H9 (cell line): ENCODE results near the gene HAO1. TPM values are rescaled to one million over a fixed set of nuclear protein-coding genes. Genes with fewer than 3 reads are reported as not detected.

Experiments used
- DNase-seq: peaks from one replicate; pipeline ENCODE4 v3.0.0-alpha.2; 2017
- H2AFZ ChIP-seq: one replicate; pipeline ENCODE4 v1.6.1; 2013; ENCODE audit warnings: mild to moderate bottlenecking, low read length, control low read depth, moderate library complexity
- H2AK5ac ChIP-seq: 2 replicates; pipeline ENCODE4 v1.6.1; 2013; ENCODE audit warnings: low read length, control low read depth, mixed read lengths; ENCODE audit not compliant: insufficient read length
- H2BK120ac ChIP-seq: one replicate; pipeline ENCODE4 v1.6.1; 2013; ENCODE audit warnings: low read depth, mild to moderate bottlenecking, low read length, control low read depth, inconsistent platforms; ENCODE audit not compliant: poor library complexity, severe bottlenecking
- H2BK12ac ChIP-seq: 2 replicates; pipeline ENCODE4 v1.6.1; 2013; ENCODE audit warnings: low read length, control low read depth, mixed read lengths, low read depth; ENCODE audit not compliant: insufficient read length
- H2BK15ac ChIP-seq: 2 replicates; pipeline ENCODE4 v1.6.1; 2013; ENCODE audit warnings: low read depth, low read length, control low read depth
- H2BK20ac ChIP-seq: one replicate; pipeline ENCODE4 v1.6.1; 2013; ENCODE audit warnings: low read depth, mild to moderate bottlenecking, low read length, control low read depth, inconsistent platforms; ENCODE audit not compliant: poor library complexity, severe bottlenecking
- H2BK5ac ChIP-seq: 2 replicates; pipeline ENCODE4 v1.6.1; 2013; ENCODE audit warnings: low read length, control low read depth, mixed read lengths; ENCODE audit not compliant: insufficient read length
- H3K14ac ChIP-seq: 2 replicates; pipeline ENCODE4 v1.6.1; 2013; ENCODE audit warnings: low read length, control low read depth; ENCODE audit not compliant: insufficient read depth
- H3K18ac ChIP-seq: 2 replicates; pipeline ENCODE4 v1.6.1; 2013; ENCODE audit warnings: low read depth, mild to moderate bottlenecking, mixed read lengths, low read length, control low read depth; ENCODE audit not compliant: insufficient read length
- H3K23ac ChIP-seq: 2 replicates; pipeline ENCODE4 v1.6.1; 2013; ENCODE audit warnings: low read length, control low read depth, mixed read lengths, low read depth; ENCODE audit not compliant: insufficient read length
- H3K23me2 ChIP-seq: 2 replicates; pipeline ENCODE4 v1.6.1; 2013; ENCODE audit warnings: low read depth, mild to moderate bottlenecking, mixed read lengths, low read length, control low read depth; ENCODE audit not compliant: insufficient read length, poor library complexity, severe bottlenecking
- H3K27ac ChIP-seq: 2 replicates; pipeline ENCODE4 v1.5.1; 2013; ENCODE audit warnings: low read length, control low read depth, mixed read lengths, low read depth; ENCODE audit not compliant: insufficient read length
- H3K27me3 ChIP-seq: 2 replicates; pipeline ENCODE4 v1.6.1; 2013; ENCODE audit warnings: low read length, control low read depth, inconsistent platforms; ENCODE audit not compliant: insufficient read depth
- H3K4ac ChIP-seq: 2 replicates; pipeline ENCODE4 v1.6.1; 2013; ENCODE audit warnings: low read depth, mild to moderate bottlenecking, control low read depth, inconsistent platforms, low read length, moderate library complexity
- H3K4me1 ChIP-seq: 2 replicates; pipeline ENCODE4 v1.6.1; 2013; ENCODE audit warnings: low read length, control low read depth, inconsistent platforms; ENCODE audit not compliant: insufficient read depth
- H3K4me2 ChIP-seq: 2 replicates; pipeline ENCODE4 v1.6.1; 2013; ENCODE audit warnings: low read length, control low read depth, mixed read lengths; ENCODE audit not compliant: insufficient read length, insufficient read depth
- H3K56ac ChIP-seq: 2 replicates; pipeline ENCODE4 v1.6.1; 2013; ENCODE audit warnings: low read depth, mild to moderate bottlenecking, mixed read lengths, low read length, control low read depth; ENCODE audit not compliant: insufficient read length
- H3K79me1 ChIP-seq: 2 replicates; pipeline ENCODE4 v1.6.1; 2013; ENCODE audit warnings: low read depth, mild to moderate bottlenecking, moderate library complexity, low read length, control low read depth, inconsistent platforms; ENCODE audit not compliant: insufficient read depth, poor library complexity, severe bottlenecking
- H3K79me2 ChIP-seq: 2 replicates; pipeline ENCODE4 v1.6.1; 2013; ENCODE audit warnings: low read length, control low read depth, inconsistent platforms; ENCODE audit not compliant: insufficient read depth
- H3K9ac ChIP-seq: 2 replicates; pipeline ENCODE4 v1.6.1; 2013; ENCODE audit warnings: low read length, control low read depth, mixed read lengths; ENCODE audit not compliant: insufficient read length; ENCODE audit errors: extremely low read depth
- H3K9me3 ChIP-seq: one replicate; pipeline ENCODE4 v1.6.1; 2013; ENCODE audit warnings: low read depth, low read length, inconsistent platforms; ENCODE audit not compliant: control insufficient read depth
- H3T11ph ChIP-seq: one replicate; pipeline ENCODE4 v1.6.1; 2013; ENCODE audit warnings: mild to moderate bottlenecking, low read length, control low read depth, inconsistent platforms
- H4K20me1 ChIP-seq: one replicate; pipeline ENCODE4 v1.6.1; 2013; ENCODE audit not compliant: control insufficient read depth, insufficient read length, insufficient read depth
- H4K5ac ChIP-seq: 2 replicates; pipeline ENCODE4 v1.6.1; 2013; ENCODE audit warnings: low read depth, mild to moderate bottlenecking, mixed read lengths, low read length, control low read depth; ENCODE audit not compliant: insufficient read length
- H4K8ac ChIP-seq: replicated peaks from 2 replicates; pipeline ENCODE4 v1.6.1; 2013; ENCODE audit warnings: low read length, control low read depth, mixed read lengths, low read depth; ENCODE audit not compliant: insufficient read length
- H4K91ac ChIP-seq: 2 replicates; pipeline ENCODE4 v1.6.1; 2013; ENCODE audit warnings: low read depth, mild to moderate bottlenecking, moderate library complexity, mixed read lengths, low read length, control low read depth; ENCODE audit not compliant: insufficient read length
- H3K27ac Mint-ChIP-seq, 3 experiments: 2 replicates in 2 of 3; 3 replicates in 1 of 3; pipeline ENCODE4 v1.8.0; 2020 to 2021; ENCODE audit warnings: mixed read lengths in 3 of 3, mild to moderate bottlenecking in 1 of 3, moderate library complexity in 1 of 3
- H3K27me3 Mint-ChIP-seq: 2 replicates; pipeline ENCODE4 v1.8.0; 2021; ENCODE audit warnings: low read depth, mild to moderate bottlenecking, moderate library complexity, mixed read lengths
- H3K36me3 Mint-ChIP-seq, 3 experiments: 2 replicates in 2 of 3; 3 replicates in 1 of 3; pipeline ENCODE4 v1.8.0; 2020 to 2021; ENCODE audit warnings: low read depth in 3 of 3, mixed read lengths in 3 of 3; ENCODE audit not compliant: insufficient read depth in 1 of 3
- H3K4me1 Mint-ChIP-seq, 2 experiments: 2 replicates each; pipeline ENCODE4 v1.8.0; 2020; ENCODE audit warnings: mixed read lengths in 2 of 2
- H3K4me3 Mint-ChIP-seq, 2 experiments: 2 replicates in 1 of 2; 3 replicates in 1 of 2; pipeline ENCODE4 v1.8.0; 2020 to 2021; ENCODE audit warnings: mild to moderate bottlenecking in 2 of 2, mixed read lengths in 2 of 2, moderate library complexity in 1 of 2
- H3K9me3 Mint-ChIP-seq, 2 experiments: 2 replicates in 1 of 2; 3 replicates in 1 of 2; pipeline ENCODE4 v1.8.0; 2020; ENCODE audit warnings: mild to moderate bottlenecking in 2 of 2, mixed read lengths in 2 of 2, moderate library complexity in 1 of 2
- WGBS: extraction: QIAGEN DNeasy Blood & Tissue Kit; methylation state at CpG from one replicate; pipeline ENCODE4 v1.1.7; 2013; ENCODE audit warnings: missing lambda C conversion rate, low lambda C conversion rate, mixed read lengths; ENCODE audit not compliant: insufficient read length; ENCODE audit errors: extremely low coverage; 5-methylcytosine and 5-hydroxymethylcytosine counted together
- total RNA-seq: library from RNA; stranded (reverse); gene quantifications from 2 replicates; pipeline ENCODE4 v1.2.1, GENCODE V29; 2021
- TF ChIP-seq, protein P1 (sequence below): fragments of 200-600 bp; sonication (generic); conservative IDR thresholded peaks from 3 replicates; pipeline ENCODE4 v1.8.0; 2021; ENCODE audit warnings: antibody characterized with exemption, mild to moderate bottlenecking

HAO1 gene
- total RNA-seq, 1 experiment from 2014 or later = not detected

DNA sequence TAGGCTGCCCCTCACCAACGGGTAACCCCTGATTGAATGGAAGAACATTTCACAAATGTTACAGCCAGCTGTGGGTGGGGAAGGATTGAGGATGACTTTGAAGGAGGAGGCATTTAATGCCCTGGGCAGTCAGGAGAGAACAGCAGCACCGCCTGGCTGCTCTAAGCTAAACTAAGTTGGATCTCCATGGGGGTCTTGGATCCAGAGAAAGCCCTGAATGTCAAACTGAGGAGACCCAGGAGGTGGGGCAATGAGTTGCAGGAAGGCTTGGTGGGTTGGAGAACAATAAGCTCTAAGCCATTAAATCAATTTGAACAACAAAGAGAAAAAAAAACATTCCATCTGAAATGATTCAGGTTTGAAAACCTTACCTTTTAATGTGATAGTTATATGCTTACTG, 43.9 kb upstream of the HAO1 start:
- Histone ChIP-seq H3K4me1 (peaks cover 2% of the 10 kb centered on the region; the same call in 1 of the 2 replicates), H3K18ac (no peak overlapping the region), H3K27ac (no peak overlapping the region), H4K5ac (no peak overlapping the region), H3K27me3 (no peaks in the 10 kb centered on the region), H3K14ac (no peak overlapping the region), H3K4me2 (no peak overlapping the region), H3K79me2 (no peaks in the 10 kb centered on the region; the same call in 1 of the 2 replicates), H3K9ac (no peak overlapping the region), H2BK120ac (no peak overlapping the region), H3K4ac (no peak overlapping the region), H2AK5ac (no peak overlapping the region), H2AFZ (no peak overlapping the region), H4K91ac (no peak overlapping the region), H3K9me3 (no peaks in the 10 kb centered on the region), H4K20me1 (no peaks in the 10 kb centered on the region), H2BK15ac (no peak overlapping the region), H3T11ph (no peak overlapping the region), H2BK12ac (no peak overlapping the region), H2BK5ac (no peak overlapping the region), H3K79me1 (no peaks in the 10 kb centered on the region), H3K23me2 (no peaks in the 10 kb centered on the region), H3K56ac (no peak overlapping the region), H4K8ac (no peak overlapping the region), H3K23ac (no peak overlapping the region), H2BK20ac (no peak overlapping the region)
- no CpG with 5 or more reads among the region's 2 CpGs for WGBS
- Mint-ChIP-seq H3K27me3 (no peaks in the 10 kb centered on the region; the same call in 1 of the 2 replicates), H3K36me3 (peaks cover 2 to 6% (median 3%) of the 10 kb centered on the region in 3 experiments; a peak in 5 of 7 replicates), H3K4me3 (no peak overlapping the region), H3K9me3 (no peaks in the 10 kb centered on the region), H3K4me1 (peaks cover 20 to 26% of the 10 kb centered on the region in 2 experiments), H3K27ac (no peak overlapping the region)
- peak; percentile 80 for DNase-seq
- TF ChIP-seq, protein P1, sequence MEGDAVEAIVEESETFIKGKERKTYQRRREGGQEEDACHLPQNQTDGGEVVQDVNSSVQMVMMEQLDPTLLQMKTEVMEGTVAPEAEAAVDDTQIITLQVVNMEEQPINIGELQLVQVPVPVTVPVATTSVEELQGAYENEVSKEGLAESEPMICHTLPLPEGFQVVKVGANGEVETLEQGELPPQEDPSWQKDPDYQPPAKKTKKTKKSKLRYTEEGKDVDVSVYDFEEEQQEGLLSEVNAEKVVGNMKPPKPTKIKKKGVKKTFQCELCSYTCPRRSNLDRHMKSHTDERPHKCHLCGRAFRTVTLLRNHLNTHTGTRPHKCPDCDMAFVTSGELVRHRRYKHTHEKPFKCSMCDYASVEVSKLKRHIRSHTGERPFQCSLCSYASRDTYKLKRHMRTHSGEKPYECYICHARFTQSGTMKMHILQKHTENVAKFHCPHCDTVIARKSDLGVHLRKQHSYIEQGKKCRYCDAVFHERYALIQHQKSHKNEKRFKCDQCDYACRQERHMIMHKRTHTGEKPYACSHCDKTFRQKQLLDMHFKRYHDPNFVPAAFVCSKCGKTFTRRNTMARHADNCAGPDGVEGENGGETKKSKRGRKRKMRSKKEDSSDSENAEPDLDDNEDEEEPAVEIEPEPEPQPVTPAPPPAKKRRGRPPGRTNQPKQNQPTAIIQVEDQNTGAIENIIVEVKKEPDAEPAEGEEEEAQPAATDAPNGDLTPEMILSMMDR = peak; percentile 31; the same call in 2 of the 3 replicates
